Measurements from ENCODE around the gene HTN1.
"Not testable (repeated sequence)": the region's sequence is repeated elsewhere in the genome, so short reads cannot be mapped to it uniquely, and the experiment has no call there.

- not testable (repeated sequence) for TF ChIP-seq CTCF (conservative IDR thresholded peaks at IDR 0.05 in 1 of 2, IDR thresholded peaks at IDR 0.05 in 1 of 2; ENCODE audit: extremely low read depth in 1 of 2, insufficient read depth in 1 of 2, low read depth in 1 of 2, low read length in 2 of 2); EZH2 (IDR thresholded peaks at IDR 0.05; ENCODE audit: borderline replicate concordance, low read length)
These were observed 31.2 kb upstream of the HTN1 start for GRCh38 chr4:70019006-70019405.

All from mammary epithelial cell (primary cell).